ENCODE measurements around the gene ZNF667.

- TF ChIP-seq POLR2A (IDR thresholded peaks at IDR 0.05; ENCODE audit: extremely low read depth, insufficient read length) = no peak
- no peak for TF ChIP-seq MAX (IDR thresholded peaks at IDR 0.05; ENCODE audit: low read depth, low read length)
These were observed 72.5 kb downstream of the ZNF667 start for GRCh38 chr19:56404705-56405056.
